HepG2 (cell line): ENCODE data around the gene DAZAP1. TPM values are rescaled to one million over a fixed set of nuclear protein-coding genes. Genes with fewer than 3 reads are reported as not detected.

Experiments
- ATF3 ChIP-seq: sonication (generic); formaldehyde crosslinking; IDR thresholded peaks from 2 replicates; pipeline ENCODE4 v1.4.0; 2020; ENCODE audit warnings: missing genetic modification reagents
- BCL3 ChIP-seq: sonication (generic); formaldehyde crosslinking; IDR thresholded peaks from 2 replicates; pipeline ENCODE4 v1.5.1; 2020; ENCODE audit warnings: mild to moderate bottlenecking, missing genetic modification reagents, moderate library complexity
- ETV5 ChIP-seq: IDR thresholded peaks from 2 replicates; pipeline ENCODE4 v1.6.1; 2018; ENCODE audit warnings: missing biosample characterization, missing genetic modification reagents, inconsistent platforms, borderline replicate concordance
- HMGXB4 ChIP-seq, 2 experiments: sonication (generic) in 1 of 2; formaldehyde crosslinking in 1 of 2; IDR thresholded peaks; 2 replicates each; pipeline versions ENCODE4 v1.4.0 to v1.6.1; 2018 to 2020; ENCODE audit warnings: missing genetic modification reagents in 2 of 2, borderline replicate concordance in 1 of 2, low read depth in 1 of 2, mild to moderate bottlenecking in 1 of 2, missing biosample characterization in 1 of 2
- KDM2A ChIP-seq: sonication (generic); formaldehyde crosslinking; IDR thresholded peaks from 2 replicates; pipeline ENCODE4 v1.4.0; 2020; ENCODE audit warnings: low read depth, missing genetic modification reagents, borderline replicate concordance
- KMT2A ChIP-seq: sonication (generic); formaldehyde crosslinking; IDR thresholded peaks from 2 replicates; pipeline ENCODE4 v1.4.0; 2020; ENCODE audit warnings: missing genetic modification reagents
- MEIS1 ChIP-seq: sonication (generic); formaldehyde crosslinking; IDR thresholded peaks from 2 replicates; pipeline ENCODE4 v1.9.0; 2021; ENCODE audit warnings: mild to moderate bottlenecking, missing genetic modification reagents, moderate library complexity, borderline replicate concordance
- MTA3 ChIP-seq: sonication (generic); formaldehyde crosslinking; IDR thresholded peaks from 2 replicates; pipeline ENCODE4 v1.4.0; 2020; ENCODE audit warnings: missing genetic modification reagents
- PAWR ChIP-seq: sonication (generic); formaldehyde crosslinking; IDR thresholded peaks from 2 replicates; pipeline ENCODE4 v1.4.0; 2020; ENCODE audit warnings: missing genetic modification reagents, mild to moderate bottlenecking, borderline replicate concordance
- PCBP1 ChIP-seq: fragments of 200-400 bp; formaldehyde crosslinking; IDR thresholded peaks from 2 replicates; pipeline ENCODE4 v1.6.1; 2017; ENCODE audit warnings: mild to moderate bottlenecking, low read depth, low read length, borderline replicate concordance
- POLR2AphosphoS5 ChIP-seq: IDR thresholded peaks from 2 replicates; pipeline ENCODE4 v1.6.1; 2012; ENCODE audit warnings: low read depth, low read length
- ZNF646 ChIP-seq: sonication (generic); formaldehyde crosslinking; IDR thresholded peaks from 2 replicates; pipeline ENCODE4 v1.9.0; 2021; ENCODE audit warnings: mild to moderate bottlenecking, missing genetic modification reagents
- ZNF660 ChIP-seq: sonication (generic); formaldehyde crosslinking; IDR thresholded peaks from 2 replicates; pipeline ENCODE4 v1.5.1; 2020; ENCODE audit warnings: mild to moderate bottlenecking, low read depth, missing genetic modification reagents, borderline replicate concordance
- ZNF775 ChIP-seq: sonication (generic); formaldehyde crosslinking; IDR thresholded peaks from 2 replicates; pipeline ENCODE4 v1.4.0; 2020; ENCODE audit warnings: missing genetic modification reagents, mild to moderate bottlenecking, moderate library complexity, borderline replicate concordance
- ZNF788 ChIP-seq: sonication (generic); formaldehyde crosslinking; IDR thresholded peaks from 2 replicates; pipeline ENCODE4 v1.5.0; 2020; ENCODE audit warnings: mild to moderate bottlenecking, missing genetic modification reagents, borderline replicate concordance
- polyA plus RNA-seq, 8 experiments: library from polyadenylated mRNA; depleted of rRNA in 3 of 8; stranded (reverse) in 7 of 8; unstranded in 1 of 8; fragments of >200 nt; fragmentation: Illumina TruSeq in 4 of 8; extraction: Trizol in 4 of 8; gene quantifications; 2 replicates each; pipeline versions ENCODE4 v1.2.1 to v1.2.3, GENCODE V29; 2011 to 2016; ENCODE audit warnings: low read depth in 4 of 8, missing spikeins in 1 of 8, mixed read lengths in 1 of 8; ENCODE audit not compliant: insufficient read depth in 1 of 8
- total RNA-seq, 5 experiments: library from RNA; depleted of rRNA; stranded (reverse); fragments of >200 nt; fragmentation: Illumina TruSeq; extraction: Trizol; gene quantifications; 2 replicates each; pipeline ENCODE4 v1.2.3, GENCODE V29; 2016; ENCODE audit warnings: low read depth in 1 of 5

Gene DAZAP1
- total and polyA plus RNA-seq, 2 of the 13 experiments (the other 11 are each of a cell fraction or from before 2014, with no cell fraction given): 63.3 to 79.2 TPM

GRCh38 chr19:1438035-1438932, 30.9 kb downstream of the DAZAP1 start, which contains the start of gene RPS15 (continued):
- TF ChIP-seq ATF3 (CRISPR knock-in tag): no peak; the same call in 1 of the 2 replicates
- TF ChIP-seq BCL3 (CRISPR knock-in tag): peak; percentile 78
- TF ChIP-seq ZNF775 (CRISPR knock-in tag): no peak
- TF ChIP-seq ZNF660: 0 out of 2 replicates have a peak, but pooled peaks have one; percentile 44
- TF ChIP-seq PCBP1: peak; percentile 43; the same call in 1 of the 2 replicates
- TF ChIP-seq POLR2AphosphoS5: peak; percentile 98
- TF ChIP-seq KDM2A (CRISPR knock-in tag): peak; percentile 99
- TF ChIP-seq ETV5 (CRISPR knock-in tag): peak; percentile 95
- TF ChIP-seq KMT2A (CRISPR knock-in tag): peak; percentile 86
- TF ChIP-seq PAWR (CRISPR knock-in tag): 0 out of 2 replicates have a peak, but pooled peaks have one; percentile 81
- TF ChIP-seq MEIS1 (CRISPR knock-in tag): peak; percentile 49
- TF ChIP-seq ZNF788 (CRISPR knock-in tag): peak; percentile 99
- TF ChIP-seq HMGXB4 (CRISPR knock-in tag; IDR thresholded peaks at IDR 0.05; ENCODE audit: borderline replicate concordance in 1 of 2, low read depth in 1 of 2): peak; percentile 97
- no peak for TF ChIP-seq MTA3 (CRISPR knock-in tag)
- no peak for TF ChIP-seq ZNF646
